ENCODE data around the gene PLA2G4D.

- no peak for TF ChIP-seq EZH2 (IDR thresholded peaks at IDR 0.05; ENCODE audit: low read length, missing control alignments)
- TF ChIP-seq, protein P1, sequence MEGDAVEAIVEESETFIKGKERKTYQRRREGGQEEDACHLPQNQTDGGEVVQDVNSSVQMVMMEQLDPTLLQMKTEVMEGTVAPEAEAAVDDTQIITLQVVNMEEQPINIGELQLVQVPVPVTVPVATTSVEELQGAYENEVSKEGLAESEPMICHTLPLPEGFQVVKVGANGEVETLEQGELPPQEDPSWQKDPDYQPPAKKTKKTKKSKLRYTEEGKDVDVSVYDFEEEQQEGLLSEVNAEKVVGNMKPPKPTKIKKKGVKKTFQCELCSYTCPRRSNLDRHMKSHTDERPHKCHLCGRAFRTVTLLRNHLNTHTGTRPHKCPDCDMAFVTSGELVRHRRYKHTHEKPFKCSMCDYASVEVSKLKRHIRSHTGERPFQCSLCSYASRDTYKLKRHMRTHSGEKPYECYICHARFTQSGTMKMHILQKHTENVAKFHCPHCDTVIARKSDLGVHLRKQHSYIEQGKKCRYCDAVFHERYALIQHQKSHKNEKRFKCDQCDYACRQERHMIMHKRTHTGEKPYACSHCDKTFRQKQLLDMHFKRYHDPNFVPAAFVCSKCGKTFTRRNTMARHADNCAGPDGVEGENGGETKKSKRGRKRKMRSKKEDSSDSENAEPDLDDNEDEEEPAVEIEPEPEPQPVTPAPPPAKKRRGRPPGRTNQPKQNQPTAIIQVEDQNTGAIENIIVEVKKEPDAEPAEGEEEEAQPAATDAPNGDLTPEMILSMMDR (conservative IDR thresholded peaks at IDR 0.05 in 1 of 2, IDR thresholded peaks at IDR 0.05 in 1 of 2; ENCODE audit: low read depth in 1 of 2, low read length in 2 of 2) = no peak
Observed at GRCh38 chr15:42036112-42036905, 58.1 kb downstream of the PLA2G4D start.
